SU-DHL-6 (cell line): ENCODE results near the gene DMBT1.

Source experiments
- H2AFZ ChIP-seq: fragments of 200-600 bp; sonication (generic); 2 replicates; pipeline ENCODE4 v1.6.1; 2014; ENCODE audit warnings: low read depth, mild to moderate bottlenecking, moderate library complexity, mixed read lengths, antibody characterized with exemption, low read length; ENCODE audit not compliant: severe bottlenecking
- H3F3A ChIP-seq: fragments of 200-600 bp; shearing (Covaris generic); 2 replicates; pipeline ENCODE4 v1.6.0; 2016; ENCODE audit warnings: antibody characterized with exemption, mild to moderate bottlenecking; ENCODE audit not compliant: insufficient read depth
- H3K27ac ChIP-seq: fragments of 200-600 bp; sonication (generic); 2 replicates; pipeline ENCODE4 v1.5.1; 2016; ENCODE audit warnings: low read depth, mild to moderate bottlenecking, low read length, moderate library complexity, mixed read lengths
- H3K27me3 ChIP-seq: fragments of 200-600 bp; sonication (generic), shearing (Covaris generic); 2 replicates; pipeline ENCODE4 v1.6.0; 2014; ENCODE audit warnings: mild to moderate bottlenecking, low read length
- H3K36me3 ChIP-seq: fragments of 200-600 bp; sonication (generic); 2 replicates; pipeline ENCODE4 v1.6.1; 2014; ENCODE audit warnings: mild to moderate bottlenecking, low read length, mixed read lengths
- H3K4me2 ChIP-seq: fragments of 300-600, 200-600 bp; shearing (Covaris generic), sonication (generic); 2 replicates; pipeline ENCODE4 v1.6.0; 2014; ENCODE audit warnings: low read length, low read depth, mild to moderate bottlenecking; ENCODE audit not compliant: poor library complexity, severe bottlenecking
- H3K4me3 ChIP-seq: fragments of 200-600 bp; sonication (generic); 2 replicates; pipeline ENCODE4 v1.5.1; 2014; ENCODE audit warnings: antibody characterized with exemption, low read length, mild to moderate bottlenecking, mixed read lengths; ENCODE audit not compliant: insufficient read depth, poor library complexity, severe bottlenecking
- H3K79me2 ChIP-seq: fragments of 200-600 bp; sonication (generic); 2 replicates; pipeline ENCODE4 v1.6.1; 2014; ENCODE audit warnings: mild to moderate bottlenecking, low read length, moderate library complexity; ENCODE audit not compliant: insufficient read depth
- H3K9ac ChIP-seq: fragments of 200-600 bp; sonication (generic); 2 replicates; pipeline ENCODE4 v1.7.0; 2014; ENCODE audit warnings: mild to moderate bottlenecking, low read length
- H3K9me2 ChIP-seq: fragments of 200-600 bp; sonication (generic); replicated peaks from 2 replicates; pipeline ENCODE4 v1.6.1; 2014; ENCODE audit warnings: low read length; ENCODE audit not compliant: insufficient read depth
- H3K9me3 ChIP-seq: fragments of 200-600 bp; sonication (generic); 2 replicates; pipeline ENCODE4 v1.6.1; 2014; ENCODE audit warnings: low read length, mixed read lengths; ENCODE audit not compliant: insufficient read depth
- H4K20me1 ChIP-seq: fragments of 200-600 bp; sonication (generic); 2 replicates; pipeline ENCODE4 v1.6.1; 2014; ENCODE audit warnings: low read depth, mild to moderate bottlenecking, antibody characterized with exemption, low read length, moderate library complexity, mixed read lengths
- CTCF ChIP-seq: fragments of 200-600 bp; sonication (generic); IDR thresholded peaks from one replicate; pipeline ENCODE4 v1.5.1; 2017; ENCODE audit warnings: antibody characterized with exemption, mild to moderate bottlenecking, low read length, moderate library complexity; ENCODE audit not compliant: insufficient read depth, poor library complexity, severe bottlenecking
- EZH2phosphoT487 ChIP-seq: fragments of 200-600 bp; sonication (generic), shearing (Covaris generic); conservative IDR thresholded peaks from 2 replicates; pipeline ENCODE4 v1.6.1; 2018; ENCODE audit warnings: mild to moderate bottlenecking, antibody characterized with exemption, low read length, moderate library complexity, mixed read lengths

Gene DMBT1

DNA sequence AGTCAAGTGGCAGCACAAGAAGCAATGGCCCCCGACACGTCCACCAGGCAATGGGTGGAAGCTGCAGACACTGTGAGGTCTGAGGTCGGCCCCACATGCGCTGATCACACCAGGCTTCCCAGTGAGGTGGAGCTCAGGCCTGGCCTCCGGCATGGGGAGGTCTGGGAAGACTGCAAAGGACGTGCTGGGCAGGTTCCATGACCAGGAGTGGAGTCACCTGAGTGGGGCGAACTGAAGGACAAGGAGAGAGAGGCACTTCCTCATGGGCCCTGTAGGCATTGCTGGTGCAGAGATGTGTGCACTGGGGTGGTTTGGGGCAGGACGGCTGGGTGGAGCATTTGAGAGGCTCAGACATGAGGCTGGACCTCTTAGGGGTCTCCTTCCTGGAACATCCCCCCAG lies 103.9 kb downstream of the DMBT1 start:
- H3K27me3 ChIP-seq, result no peaks in the 10 kb centered on the region
- TF ChIP-seq EZH2phosphoT487 (no peak), CTCF (no peak)
- no peaks in the 10 kb centered on the region for H3K9me3 ChIP-seq

GRCh38 chr10:122665329-122665860 lies 104.8 kb downstream of the DMBT1 start:
- H3K4me2 ChIP-seq, result no peak overlapping the region
- no peaks in the 10 kb centered on the region for H4K20me1 ChIP-seq
- H3K27ac ChIP-seq, result no peak overlapping the region
- no peaks in the 10 kb centered on the region for H3K27me3 ChIP-seq
- H3K4me3 ChIP-seq, result no peak overlapping the region
- H3K79me2 ChIP-seq, result no peaks in the 10 kb centered on the region
- no peak overlapping the region for H3K9ac ChIP-seq
- TF ChIP-seq EZH2phosphoT487 (no peak), CTCF (no peak)
- H3K9me2 ChIP-seq, result no peaks in the 10 kb centered on the region
- H3F3A ChIP-seq, result no peaks in the 10 kb centered on the region
- H3K36me3 ChIP-seq, result no peaks in the 10 kb centered on the region
- H2AFZ ChIP-seq, result no peak overlapping the region
- no peaks in the 10 kb centered on the region for H3K9me3 ChIP-seq

More for the DNA sequence above, 103.9 kb downstream of the DMBT1 start:
- no peak overlapping the region for H3K4me3 ChIP-seq
- H3K79me2 ChIP-seq, result no peaks in the 10 kb centered on the region
- H3F3A ChIP-seq, result no peaks in the 10 kb centered on the region
- no peaks in the 10 kb centered on the region for H3K36me3 ChIP-seq
- H3K27ac ChIP-seq, result no peak overlapping the region
- no peaks in the 10 kb centered on the region for H3K9me2 ChIP-seq
- H3K4me2 ChIP-seq, result no peak overlapping the region
- no peak overlapping the region for H2AFZ ChIP-seq
- H4K20me1 ChIP-seq, result no peaks in the 10 kb centered on the region
- H3K9ac ChIP-seq, result no peak overlapping the region

- H4K20me1 ChIP-seq, result no peaks in the 10 kb centered on the region
- no peaks in the 10 kb centered on the region for H3K27me3 ChIP-seq
- H3K9ac ChIP-seq, result no peak overlapping the region
- no peak overlapping the region for H2AFZ ChIP-seq
- no peak overlapping the region for H3K4me3 ChIP-seq
- no peaks in the 10 kb centered on the region for H3K9me2 ChIP-seq
- H3F3A ChIP-seq, result no peaks in the 10 kb centered on the region
- H3K79me2 ChIP-seq, result no peaks in the 10 kb centered on the region
- no peak for TF ChIP-seq CTCF
- TF ChIP-seq EZH2phosphoT487, result no peak
- H3K27ac ChIP-seq, result no peak overlapping the region
- no peaks in the 10 kb centered on the region for H3K36me3 ChIP-seq
- no peak overlapping the region for H3K4me2 ChIP-seq
- H3K9me3 ChIP-seq, result no peaks in the 10 kb centered on the region
Measured at GRCh38 chr10:122665946-122666345, 105.4 kb downstream of the DMBT1 start.
